ENCODE results near the gene GPR17.

- TF ChIP-seq EZH2 (IDR thresholded peaks at IDR 0.05; ENCODE audit: borderline replicate concordance, insufficient read depth, low read depth, low read length, poor library complexity, severe bottlenecking): no peak
- no peak for TF ChIP-seq CTCF (IDR thresholded peaks at IDR 0.05)
These were observed 4.0 kb upstream of the GPR17 start for GRCh38 chr2:127641846-127642507.

All from B cell (primary cell).